Kidney (tissue), 14 donors: ENCODE data around the gene SNRNP48. TPM values are rescaled to one million over a fixed set of nuclear protein-coding genes. Genes with fewer than 3 reads are reported as not detected.

Experiments used
- DNase-seq, 5 donors: peaks; one replicate each; pipeline ENCODE4 v3.0.0-alpha.2; 2013 to 2020
- FAIRE-seq: peaks from 2 replicates; lab custom pipeline; 2012; peaks lifted over from hg19 to GRCh38; lab: Jason Lieb, UNC
- H3K27ac ChIP-seq, 2 donors: one replicate each; pipeline ENCODE4 v1.7.0; 2013; ENCODE audit warnings: low read depth in 2 of 2, low read length in 2 of 2, inconsistent platforms in 1 of 2
- H3K27me3 ChIP-seq: one replicate; pipeline ENCODE4 v1.7.1; 2013; ENCODE audit warnings: low read length, inconsistent platforms; ENCODE audit not compliant: control insufficient read depth, insufficient read depth
- H3K36me3 ChIP-seq, 3 donors: one replicate each; pipeline versions ENCODE4 v1.7.0 to v1.7.1; 2013; ENCODE audit warnings: low read length in 3 of 3, control low read depth in 1 of 3, inconsistent platforms in 1 of 3; ENCODE audit not compliant: insufficient read depth in 3 of 3, control insufficient read depth in 2 of 3
- H3K4me1 ChIP-seq, 3 donors: one replicate each; pipeline versions ENCODE4 v1.7.0 to v1.7.1; 2013; ENCODE audit warnings: low read length in 3 of 3, inconsistent platforms in 1 of 3, low read depth in 1 of 3; ENCODE audit not compliant: control insufficient read depth in 2 of 3, insufficient read depth in 2 of 3
- H3K4me3 ChIP-seq, 3 donors: one replicate each; pipeline versions ENCODE4 v1.7.0 to v1.8.1; 2013; ENCODE audit warnings: low read length in 3 of 3, control low read depth in 1 of 3, inconsistent platforms in 1 of 3
- H3K9ac ChIP-seq, 3 donors: one replicate each; pipeline versions ENCODE4 v1.7.0 to v1.7.1; 2013; ENCODE audit warnings: low read length in 3 of 3, control low read depth in 1 of 3, inconsistent platforms in 1 of 3
- H3K9me3 ChIP-seq, 3 donors: one replicate each; pipeline versions ENCODE4 v1.7.0 to v1.7.1; 2013; ENCODE audit warnings: low read length in 3 of 3, control low read depth in 1 of 3, inconsistent platforms in 1 of 3; ENCODE audit not compliant: control insufficient read depth in 2 of 3, insufficient read depth in 1 of 3
- intact Hi-C: fragments of 100-400 bp; cut with DNase I; formaldehyde crosslinking; loops from one replicate; pipeline ENCODE4 v1.11.1; 2022
- polyA plus RNA-seq: library from polyadenylated mRNA; stranded (reverse); fragments of 350-450 nt; fragmentation: Illumina TruSeq; extraction: RNeasy Lipid Tissue Mini Kit (QIAGEN cat#74804); gene quantifications from one replicate; pipeline ENCODE4 v1.2.3, GENCODE V29; 2014; ENCODE audit warnings: low read depth, low replicate concordance; ENCODE audit not compliant: insufficient read depth
- total RNA-seq: library from RNA; stranded (reverse); fragmentation: NEBNext Ultra II Directional; extraction: Animal tissue kit (Norgen Biotek cat#: 25700); gene quantifications from one replicate; pipeline ENCODE4 v1.2.1, GENCODE V29; 2021
- TF ChIP-seq, protein P1 (sequence below): IDR thresholded peaks from 3 replicates; pipeline ENCODE4 v1.5.1; 2012; ENCODE audit warnings: mild to moderate bottlenecking, moderate library complexity, borderline replicate concordance; ENCODE audit not compliant: insufficient read depth; ENCODE audit errors: extremely low read depth
- donor health status: control.
- donor health status: control.
- donor health status: control.
- donor health status: control.
- donor health status: control.
- donor health status: DM: yes; HTN: yes; CAD: no.
- donor health status: Normal renal cell carcinoma (clear cell type).

Gene SNRNP48
- total and polyA plus RNA-seq, 2 donors from 2014 or later, result 5.2 to 12.1 TPM

GRCh38 chr6:7559196-7559595, 30.8 kb upstream of the SNRNP48 start:
- intact Hi-C loops, result no loop called here
- FAIRE-seq, result no peak
- H3K27ac ChIP-seq, result no peak overlapping the region
- no peak overlapping the region for H3K4me3 ChIP-seq
- H3K4me1 ChIP-seq, result peaks cover 0 to 3% (median 0%) of the 10 kb centered on the region in 3 donors
- TF ChIP-seq, protein P1, sequence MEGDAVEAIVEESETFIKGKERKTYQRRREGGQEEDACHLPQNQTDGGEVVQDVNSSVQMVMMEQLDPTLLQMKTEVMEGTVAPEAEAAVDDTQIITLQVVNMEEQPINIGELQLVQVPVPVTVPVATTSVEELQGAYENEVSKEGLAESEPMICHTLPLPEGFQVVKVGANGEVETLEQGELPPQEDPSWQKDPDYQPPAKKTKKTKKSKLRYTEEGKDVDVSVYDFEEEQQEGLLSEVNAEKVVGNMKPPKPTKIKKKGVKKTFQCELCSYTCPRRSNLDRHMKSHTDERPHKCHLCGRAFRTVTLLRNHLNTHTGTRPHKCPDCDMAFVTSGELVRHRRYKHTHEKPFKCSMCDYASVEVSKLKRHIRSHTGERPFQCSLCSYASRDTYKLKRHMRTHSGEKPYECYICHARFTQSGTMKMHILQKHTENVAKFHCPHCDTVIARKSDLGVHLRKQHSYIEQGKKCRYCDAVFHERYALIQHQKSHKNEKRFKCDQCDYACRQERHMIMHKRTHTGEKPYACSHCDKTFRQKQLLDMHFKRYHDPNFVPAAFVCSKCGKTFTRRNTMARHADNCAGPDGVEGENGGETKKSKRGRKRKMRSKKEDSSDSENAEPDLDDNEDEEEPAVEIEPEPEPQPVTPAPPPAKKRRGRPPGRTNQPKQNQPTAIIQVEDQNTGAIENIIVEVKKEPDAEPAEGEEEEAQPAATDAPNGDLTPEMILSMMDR, result no peak
- H3K9me3 ChIP-seq, result no peaks in the 10 kb centered on the region
- DNase-seq, result no peak
- peaks cover 0 to 31% (median 12%) of the 10 kb centered on the region in 3 donors for H3K36me3 ChIP-seq
- no peak overlapping the region for H3K9ac ChIP-seq
- no peaks in the 10 kb centered on the region for H3K27me3 ChIP-seq

DNA sequence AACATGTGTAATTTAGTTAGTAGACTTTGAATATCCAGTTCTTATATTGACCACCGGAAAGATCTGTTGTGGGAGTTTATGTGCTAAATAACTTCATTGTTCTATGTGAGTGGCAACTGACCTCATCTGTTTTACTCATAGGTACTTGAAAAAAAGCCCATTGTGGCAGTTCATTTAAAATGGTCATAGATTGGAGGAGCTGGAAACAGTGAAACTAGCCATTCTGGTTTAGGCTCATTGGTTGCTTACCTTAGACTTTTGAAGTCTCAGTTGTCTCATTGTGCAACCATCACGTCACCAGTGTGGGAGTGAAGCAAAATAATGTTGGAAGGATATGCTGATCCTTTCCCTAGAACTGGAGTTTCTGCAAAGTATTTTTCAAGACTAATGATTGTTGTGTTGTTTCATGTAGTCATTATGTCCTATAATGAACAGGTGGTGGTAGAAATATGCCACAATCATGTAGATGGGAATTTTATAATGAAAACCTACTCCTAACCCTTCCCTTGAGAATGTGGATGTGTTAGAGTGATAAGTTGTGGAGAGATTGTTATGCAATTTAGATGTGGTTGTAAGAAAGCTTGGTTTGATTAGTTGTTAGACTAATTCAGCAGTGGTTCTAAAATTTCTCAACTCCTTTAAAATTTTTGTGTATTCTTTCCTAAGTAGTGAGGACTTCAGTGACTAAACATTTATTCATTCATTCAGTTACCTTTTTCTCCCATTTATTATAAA, 30.2 kb upstream of the SNRNP48 start:
- Histone ChIP-seq H3K4me3 (no peak overlapping the region), H3K4me1 (peaks cover 0 to 3% (median 0%) of the 10 kb centered on the region in 3 donors), H3K9me3 (no peaks in the 10 kb centered on the region), H3K27me3 (no peaks in the 10 kb centered on the region), H3K9ac (no peak overlapping the region), H3K36me3 (peaks cover 0 to 33% (median 12%) of the 10 kb centered on the region in 3 donors), H3K27ac (no peak overlapping the region)
- intact Hi-C loops, result no loop called here
- DNase-seq, result no peak
- no peak for FAIRE-seq
- TF ChIP-seq, protein P1, result no peak

GRCh38 chr6:7561153-7561964, 28.6 kb upstream of the SNRNP48 start:
- Histone ChIP-seq H3K9me3 (no peaks in the 10 kb centered on the region), H3K36me3 (peaks cover 3 to 36% (median 20%) of the 10 kb centered on the region in 3 donors), H3K27ac (peak overlapping the region; percentile 38 to 44), H3K4me3 (peak overlapping the region in 1 of 3 donors; percentile 1), H3K4me1 (peaks cover 0 to 3% (median 0%) of the 10 kb centered on the region in 3 donors), H3K27me3 (no peaks in the 10 kb centered on the region), H3K9ac (no peak overlapping the region)
- intact Hi-C loops, result no loop called here
- TF ChIP-seq, protein P1, result no peak
- DNase-seq (peak in 3 of 5 donors; percentile 29 to 60 (median 42)), FAIRE-seq (no peak)
